CD14-positive monocyte (primary cell): Measurements from ENCODE around the gene ELOA. TPM values are rescaled to one million over a fixed set of nuclear protein-coding genes. Genes with fewer than 3 reads are reported as not detected.

Experiments
- DNase-seq, 3 donors: peaks; one replicate each; pipeline ENCODE4 v3.0.0-alpha.2; 2011 to 2022
- H2AFZ ChIP-seq: 2 replicates; pipeline ENCODE4 v1.6.0; 2012; ENCODE audit warnings: mild to moderate bottlenecking, low read depth, low read length, inconsistent platforms; ENCODE audit not compliant: insufficient read depth, poor library complexity, severe bottlenecking
- H3K27ac ChIP-seq, 2 donors: 1 replicate in 1 of 2; 2 replicates in 1 of 2; pipeline ENCODE4 v1.5.1; 2012 to 2013; ENCODE audit warnings: low read length in 2 of 2, control low read depth in 1 of 2, inconsistent platforms in 1 of 2, low read depth in 1 of 2, mild to moderate bottlenecking in 1 of 2
- H3K27me3 ChIP-seq, 2 donors: one replicate each; pipeline versions ENCODE4 v1.6.0 to v1.6.1; 2011 to 2013; ENCODE audit warnings: low read length in 2 of 2; ENCODE audit not compliant: control insufficient read depth in 2 of 2, insufficient read depth in 2 of 2
- H3K36me3 ChIP-seq, 2 donors: replicated peaks in 1 of 2; 1 replicate in 1 of 2; 2 replicates in 1 of 2; pipeline versions ENCODE4 v1.5.1 to v1.6.1; 2012 to 2013; ENCODE audit warnings: low read length in 2 of 2, control low read depth in 1 of 2, inconsistent platforms in 1 of 2, mild to moderate bottlenecking in 1 of 2; ENCODE audit not compliant: insufficient read depth in 2 of 2, control insufficient read depth in 1 of 2
- H3K4me1 ChIP-seq, 2 donors: 1 replicate in 1 of 2; 2 replicates in 1 of 2; pipeline versions ENCODE4 v1.5.1 to v1.6.1; 2012 to 2013; ENCODE audit warnings: low read length in 2 of 2, control low read depth in 1 of 2, inconsistent platforms in 1 of 2, mild to moderate bottlenecking in 1 of 2, moderate library complexity in 1 of 2; ENCODE audit not compliant: insufficient read depth in 2 of 2, control insufficient read depth in 1 of 2
- H3K4me2 ChIP-seq: replicated peaks from 2 replicates; pipeline ENCODE3; 2012; ENCODE audit warnings: low read length, moderate library complexity, mild to moderate bottlenecking; ENCODE audit not compliant: poor library complexity, severe bottlenecking; ENCODE audit errors: extremely low read depth
- H3K4me3 ChIP-seq, 3 experiments: fragments of 200-600 bp in 1 of 3; sonication (generic) in 1 of 3; replicated peaks in 1 of 3; 1 replicate in 2 of 3; 2 replicates in 1 of 3; pipeline ENCODE4 v1.5.1; 2011 to 2013; ENCODE audit warnings: low read length in 3 of 3, mild to moderate bottlenecking in 3 of 3, control low read depth in 2 of 3, low read depth in 2 of 3, inconsistent platforms in 1 of 3, moderate library complexity in 1 of 3
- H3K79me2 ChIP-seq: 2 replicates; pipeline ENCODE4 v1.6.0; 2012; ENCODE audit warnings: mild to moderate bottlenecking, control low read depth, inconsistent platforms, low read length, moderate library complexity; ENCODE audit not compliant: insufficient read depth
- H3K9ac ChIP-seq: 2 replicates; pipeline ENCODE4 v1.6.0; 2017; ENCODE audit warnings: low read length, mild to moderate bottlenecking; ENCODE audit not compliant: insufficient read depth, poor library complexity, severe bottlenecking
- H3K9me3 ChIP-seq, 2 donors: replicated peaks in 1 of 2; 1 replicate in 1 of 2; 2 replicates in 1 of 2; pipeline versions ENCODE4 v1.5.1 to v1.6.1; 2012 to 2013; ENCODE audit warnings: low read length in 2 of 2, control low read depth in 1 of 2; ENCODE audit not compliant: control insufficient read depth in 1 of 2, insufficient read depth in 1 of 2
- H4K20me1 ChIP-seq: 2 replicates; pipeline ENCODE4 v1.6.0; 2012; ENCODE audit warnings: mild to moderate bottlenecking, low read length, control low read depth, moderate library complexity; ENCODE audit not compliant: insufficient read depth
- H3K27ac Mint-ChIP-seq, 7 donors: one replicate each; pipeline ENCODE4 v1.8.0; 2020; ENCODE audit warnings: mild to moderate bottlenecking in 7 of 7, mixed read lengths in 7 of 7, moderate library complexity in 6 of 7, inconsistent platforms in 2 of 7
- H3K27me3 Mint-ChIP-seq, 3 donors: one replicate each; pipeline ENCODE4 v1.8.0; 2021 to 2022; ENCODE audit warnings: low read depth in 3 of 3, mild to moderate bottlenecking in 3 of 3, mixed read lengths in 3 of 3, moderate library complexity in 3 of 3, inconsistent platforms in 1 of 3
- H3K36me3 Mint-ChIP-seq, 2 donors: one replicate each; pipeline ENCODE4 v1.8.0; 2020; ENCODE audit warnings: mixed read lengths in 2 of 2, inconsistent platforms in 1 of 2, mild to moderate bottlenecking in 1 of 2
- H3K4me1 Mint-ChIP-seq: one replicate; pipeline ENCODE4 v1.8.0; 2020; ENCODE audit warnings: mild to moderate bottlenecking, mixed read lengths
- H3K4me3 Mint-ChIP-seq, 2 donors: one replicate each; pipeline ENCODE4 v1.8.0; 2020; ENCODE audit warnings: mild to moderate bottlenecking in 2 of 2, mixed read lengths in 2 of 2, moderate library complexity in 1 of 2
- H3K9me3 Mint-ChIP-seq, 7 donors: one replicate each; pipeline ENCODE4 v1.8.0; 2020 to 2022; ENCODE audit warnings: mixed read lengths in 7 of 7, mild to moderate bottlenecking in 6 of 7, moderate library complexity in 6 of 7, inconsistent platforms in 2 of 7
- CTCF ChIP-seq: fragments of 200-600 bp; IDR thresholded peaks from one replicate; pipeline ENCODE4 v1.8.0; 2022; ENCODE audit warnings: antibody characterized with exemption, mild to moderate bottlenecking
- WGBS: methylation state at CpG from one replicate; pipeline ENCODE4 v1.1.5; 2013; ENCODE audit warnings: missing lambda C conversion rate; ENCODE audit not compliant: insufficient coverage; 5-methylcytosine and 5-hydroxymethylcytosine counted together
- intact Hi-C, 2 donors: fragments of 100-400 bp; cut with micrococcal nuclease; formaldehyde crosslinking; loops; one replicate each; pipeline versions ENCODE4 v1.15.0 to v1.15.1; 2023
- polyA plus RNA-seq, 3 donors: library from polyadenylated mRNA; depleted of rRNA in 1 of 3; unstranded in 2 of 3; stranded (reverse) in 1 of 3; fragments of 300-500 nt in 2 of 3; fragments of >200 nt in 1 of 3; fragmentation: Illumina TruSeq in 2 of 3; gene quantifications; 1 replicate in 2 of 3; 2 replicates in 1 of 3; pipeline ENCODE4 v1.2.3, GENCODE V29; 2012 to 2021

Gene ELOA
- polyA plus RNA-seq, 3 donors = 25.4 to 31.2 (median 28.7) TPM

GRCh38 chr1:23752909-23753308, 9.6 kb downstream of the ELOA start:
- H3K36me3 ChIP-seq = peaks cover 87 to 98% of the 10 kb centered on the region in 2 donors
- Mint-ChIP-seq H3K27me3 (peaks cover 0 to 2% (median 0%) of the 10 kb centered on the region in 3 donors), H3K36me3 (peaks cover 79 to 85% of the 10 kb centered on the region in 2 donors), H3K27ac (no peak overlapping the region), H3K4me1 (peaks cover 4% of the 10 kb centered on the region), H3K4me3 (no peak overlapping the region), H3K9me3 (no peaks in the 10 kb centered on the region)
- H3K4me2 ChIP-seq = no peak overlapping the region
- no peak overlapping the region for H3K9ac ChIP-seq
- no peak overlapping the region for H3K27ac ChIP-seq
- no peak overlapping the region for H3K4me3 ChIP-seq
- H3K4me1 ChIP-seq = no peaks in the 10 kb centered on the region
- no CpG with 5 or more reads among the region's 1 CpG for WGBS
- H4K20me1 ChIP-seq = peaks cover 97% of the 10 kb centered on the region
- intact Hi-C loops = loop anchor here (5.0 to 10.0 kb wide), 2 partner anchors 61 to 198 kb away; partner anchors contain the start of genes ID3 (in 1 of the 2) and RPL11 (in 1 of the 2)
- peaks cover 36% of the 10 kb centered on the region for H3K79me2 ChIP-seq
- H3K27me3 ChIP-seq = no peaks in the 10 kb centered on the region
- no peak overlapping the region for H2AFZ ChIP-seq
- no peaks in the 10 kb centered on the region for H3K9me3 ChIP-seq
- DNase-seq = no peak
- TF ChIP-seq CTCF = no peak

GRCh38 chr1:23756676-23757075, 13.4 kb downstream of the ELOA start:
- peaks cover 90 to 100% of the 10 kb centered on the region in 2 donors for H3K36me3 Mint-ChIP-seq
- no peak overlapping the region for H3K9ac ChIP-seq
- H3K4me1 ChIP-seq = no peaks in the 10 kb centered on the region
- no peak overlapping the region for H3K4me3 ChIP-seq
- intact Hi-C loops = loop anchor here in 1 of 2 donors (10.0 kb wide), 1 partner anchor 202 kb away; the partner anchor contains the start of gene ID3
- peaks cover 0 to 2% (median 0%) of the 10 kb centered on the region in 3 donors for H3K27me3 Mint-ChIP-seq
- H3K9me3 Mint-ChIP-seq = no peaks in the 10 kb centered on the region
- H4K20me1 ChIP-seq = peaks cover 95% of the 10 kb centered on the region
- no peak for DNase-seq
- H3K4me1 Mint-ChIP-seq = no peaks in the 10 kb centered on the region
- WGBS = 100% methylated on average over 3 of the region's 3 CpGs
- H3K9me3 ChIP-seq = no peaks in the 10 kb centered on the region
- H3K27ac Mint-ChIP-seq = no peak overlapping the region
- H3K36me3 ChIP-seq = peaks cover 98% of the 10 kb centered on the region in 2 donors
- TF ChIP-seq CTCF = no peak
- H3K27ac ChIP-seq = no peak overlapping the region
- H3K79me2 ChIP-seq = peaks cover 7% of the 10 kb centered on the region
- no peak overlapping the region for H3K4me3 Mint-ChIP-seq
- no peak overlapping the region for H2AFZ ChIP-seq
- no peak overlapping the region for H3K4me2 ChIP-seq
- H3K27me3 ChIP-seq = no peaks in the 10 kb centered on the region
